H1 (cell line): Measurements from ENCODE around the gene C19orf67. TPM values are rescaled to one million over a fixed set of nuclear protein-coding genes. Genes with fewer than 3 reads are reported as not detected.

Experiments
- CHD7 ChIP-seq: fragments of 300-600 bp; sonication (generic); IDR thresholded peaks from 2 replicates; pipeline ENCODE4 v1.7.1; 2012; ENCODE audit warnings: low read length, moderate library complexity, mild to moderate bottlenecking, inconsistent platforms; ENCODE audit not compliant: insufficient replicate concordance
- E2F6 ChIP-seq: IDR thresholded peaks from 2 replicates; pipeline ENCODE4 v1.6.1; 2012; ENCODE audit warnings: inconsistent platforms
- polyA plus RNA-seq, 7 experiments: library from polyadenylated mRNA; depleted of rRNA in 3 of 7; stranded (reverse) in 5 of 7; unstranded in 2 of 7; fragments of >200 nt in 5 of 7; fragments of 200-250 nt in 2 of 7; gene quantifications; 1 replicate in 5 of 7; 2 replicates in 1 of 7; 4 replicates in 1 of 7; pipeline versions ENCODE4 v1.2.1 to v1.2.3, GENCODE V29; 2011 to 2013; ENCODE audit warnings: missing spikeins in 2 of 7, mixed read lengths in 2 of 7
- total RNA-seq: library from RNA; stranded (reverse); fragmentation: NEBNext Ultra II Directional; extraction: Animal tissue kit (Norgen Biotek cat#: 25700); gene quantifications from 2 replicates; pipeline ENCODE4 v1.2.1, GENCODE V29; 2021

Gene C19orf67
- total and polyA plus RNA-seq, 2 of the 8 experiments (the other 6 are each of a cell fraction or from before 2014, with no cell fraction given) = 0.12 TPM; not detected in 1

GRCh38 chr19:14055396-14055795 is 30.2 kb downstream of the C19orf67 start (continued):
- no peak for TF ChIP-seq CHD7
- no peak for TF ChIP-seq E2F6
